ENCODE measurements around the gene LRRC55.

Gene LRRC55

DNA sequence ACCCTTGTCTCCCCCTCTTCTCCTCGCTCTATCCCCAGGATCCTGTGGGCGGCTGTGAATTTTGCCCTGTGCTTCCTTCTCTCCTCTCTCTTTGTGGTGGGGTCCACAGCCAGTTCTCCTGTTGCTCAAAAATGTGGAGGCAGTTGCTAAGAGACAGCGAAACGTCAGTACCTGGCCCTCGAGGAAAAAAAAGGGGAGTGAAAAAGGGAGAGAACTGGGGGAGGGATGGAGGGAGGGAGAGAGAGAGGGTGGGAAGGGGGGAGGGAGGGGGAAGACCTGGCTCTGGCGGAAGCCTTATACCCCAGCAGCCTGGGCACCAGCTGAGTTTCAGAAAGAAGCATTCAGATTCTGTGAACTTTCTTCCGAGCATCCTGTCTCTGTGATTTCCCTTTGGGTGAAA, 2.1 kb upstream of the LRRC55 start (continued):
- no peak for TF ChIP-seq SP3 (tag by site-specific recombination; IDR thresholded peaks at IDR 0.05)
- TF ChIP-seq ZNF837 (tag by site-specific recombination; IDR thresholded peaks at IDR 0.05): no peak
- TF ChIP-seq PRDM4 (tag by site-specific recombination; IDR thresholded peaks at IDR 0.05): no peak
- no peak for TF ChIP-seq HOXA7 (CRISPR knock-in tag; IDR thresholded peaks at IDR 0.05; ENCODE audit: borderline replicate concordance)
- TF ChIP-seq REPIN1 (tag by site-specific recombination; IDR thresholded peaks at IDR 0.05; ENCODE audit: low read depth): no peak
- no peak for TF ChIP-seq ELK4 (IDR thresholded peaks at IDR 0.05; ENCODE audit: borderline replicate concordance, low read depth, low read length)
- TF ChIP-seq ZSCAN23 (tag by site-specific recombination; IDR thresholded peaks at IDR 0.05): no peak
- no peak for TF ChIP-seq CTCF (tag by site-specific recombination; IDR thresholded peaks at IDR 0.05)
- TF ChIP-seq ZNF341 (tag by site-specific recombination; IDR thresholded peaks at IDR 0.05; ENCODE audit: low read depth): no peak
- no peak for TF ChIP-seq KLF1 (tag by site-specific recombination; IDR thresholded peaks at IDR 0.05)
- TF ChIP-seq ZNF677 (tag by site-specific recombination; IDR thresholded peaks at IDR 0.05): no peak
- TF ChIP-seq, protein P1, sequence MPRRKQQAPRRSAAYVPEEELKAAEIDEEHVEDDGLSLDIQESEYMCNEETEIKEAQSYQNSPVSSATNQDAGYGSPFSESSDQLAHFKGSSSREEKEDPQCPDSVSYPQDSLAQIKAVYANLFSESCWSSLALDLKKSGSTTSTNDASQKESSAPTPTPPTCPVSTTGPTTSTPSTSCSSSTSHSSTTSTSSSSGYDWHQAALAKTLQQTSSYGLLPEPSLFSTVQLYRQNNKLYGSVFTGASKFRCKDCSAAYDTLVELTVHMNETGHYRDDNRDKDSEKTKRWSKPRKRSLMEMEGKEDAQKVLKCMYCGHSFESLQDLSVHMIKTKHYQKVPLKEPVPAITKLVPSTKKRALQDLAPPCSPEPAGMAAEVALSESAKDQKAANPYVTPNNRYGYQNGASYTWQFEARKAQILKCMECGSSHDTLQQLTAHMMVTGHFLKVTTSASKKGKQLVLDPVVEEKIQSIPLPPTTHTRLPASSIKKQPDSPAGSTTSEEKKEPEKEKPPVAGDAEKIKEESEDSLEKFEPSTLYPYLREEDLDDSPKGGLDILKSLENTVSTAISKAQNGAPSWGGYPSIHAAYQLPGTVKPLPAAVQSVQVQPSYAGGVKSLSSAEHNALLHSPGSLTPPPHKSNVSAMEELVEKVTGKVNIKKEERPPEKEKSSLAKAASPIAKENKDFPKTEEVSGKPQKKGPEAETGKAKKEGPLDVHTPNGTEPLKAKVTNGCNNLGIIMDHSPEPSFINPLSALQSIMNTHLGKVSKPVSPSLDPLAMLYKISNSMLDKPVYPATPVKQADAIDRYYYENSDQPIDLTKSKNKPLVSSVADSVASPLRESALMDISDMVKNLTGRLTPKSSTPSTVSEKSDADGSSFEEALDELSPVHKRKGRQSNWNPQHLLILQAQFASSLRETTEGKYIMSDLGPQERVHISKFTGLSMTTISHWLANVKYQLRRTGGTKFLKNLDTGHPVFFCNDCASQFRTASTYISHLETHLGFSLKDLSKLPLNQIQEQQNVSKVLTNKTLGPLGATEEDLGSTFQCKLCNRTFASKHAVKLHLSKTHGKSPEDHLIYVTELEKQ (tag by site-specific recombination; IDR thresholded peaks at IDR 0.05; ENCODE audit: borderline replicate concordance): no peak

DNA sequence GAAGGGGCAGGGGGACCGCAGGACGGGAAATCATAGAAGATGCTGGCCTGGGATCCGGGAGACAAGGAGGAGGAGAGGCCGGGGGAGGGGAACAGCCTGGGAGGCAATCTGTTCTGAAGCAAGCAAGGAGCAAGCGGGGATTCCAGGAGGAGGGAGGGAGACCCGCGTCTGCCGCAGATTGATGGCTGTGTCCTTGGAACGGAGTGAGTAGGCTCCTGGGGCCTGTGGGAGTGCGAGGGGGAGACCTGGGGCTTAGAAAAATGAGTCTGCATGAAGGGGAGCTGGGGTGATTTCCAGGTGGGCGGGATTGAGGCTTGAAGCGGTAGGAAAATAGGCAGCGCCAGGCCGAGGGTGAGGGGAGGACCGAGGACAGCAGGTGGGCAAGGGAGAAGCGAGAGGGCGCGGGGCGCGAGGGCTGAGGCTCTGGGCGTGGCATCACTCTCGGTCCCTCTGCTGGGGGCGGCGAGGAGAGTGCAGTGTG, 1.6 kb upstream of the LRRC55 start:
- H3K4me3 ChIP-seq (ENCODE audit: low read depth, low read length): no peak overlapping the region
- TF ChIP-seq EGR2 (tag by site-specific recombination; IDR thresholded peaks at IDR 0.05; ENCODE audit: low read depth) (0 out of 2 replicates have a peak, but pooled peaks have one; percentile 5), OVOL3 (tag by site-specific recombination; IDR thresholded peaks at IDR 0.05) (no peak)
- H3K27ac ChIP-seq (ENCODE audit: extremely low read depth, low read depth, low read length): no peak overlapping the region
- no peaks in the 10 kb centered on the region for H3K9me3 ChIP-seq (ENCODE audit: control insufficient read depth, insufficient read depth, low read depth, low read length)
- ChIA-PET POLR2A (no interaction called here), CTCF (no interaction called here)
- no peaks in the 10 kb centered on the region for H3K36me3 ChIP-seq (ENCODE audit: control insufficient read depth in 2 of 2, insufficient read depth in 1 of 2, low read length in 2 of 2)
- H3K4me1 ChIP-seq (ENCODE audit: control insufficient read depth, insufficient read depth, low read length): no peaks in the 10 kb centered on the region

GRCh38 chr11:57180964-57181363, 789 bp upstream of the LRRC55 start:
- H3K9me3 ChIP-seq (ENCODE audit: control insufficient read depth, insufficient read depth, low read depth, low read length): no peaks in the 10 kb centered on the region
- H3K36me3 ChIP-seq (ENCODE audit: control insufficient read depth in 2 of 2, insufficient read depth in 1 of 2, low read length in 2 of 2): no peaks in the 10 kb centered on the region
- CTCF ChIA-PET: no interaction called here
- H3K27ac ChIP-seq (ENCODE audit: extremely low read depth, low read depth, low read length): no peak overlapping the region
- POLR2A ChIA-PET: no interaction called here
- no peak overlapping the region for H3K4me3 ChIP-seq (ENCODE audit: low read depth, low read length)
- TF ChIP-seq ZEB2 (tag by site-specific recombination; IDR thresholded peaks at IDR 0.05) (no peak), ZNF211 (tag by site-specific recombination; IDR thresholded peaks at IDR 0.05; ENCODE audit: low read depth) (no peak)
- H3K4me1 ChIP-seq (ENCODE audit: control insufficient read depth, insufficient read depth, low read length): no peaks in the 10 kb centered on the region
